Activated CD4-positive, alpha-beta T cell treated with anti-CD3 and anti-CD28 coated beads for 4 hours (primary cell): ENCODE measurements around the gene TRPC4AP.
"Not testable (repeated sequence)": the region's sequence is repeated elsewhere in the genome, so short reads cannot be mapped to it uniquely, and the experiment has no call there.

ENCODE experiments used
- DNase-seq, 2 donors: peaks; one replicate each; pipeline ENCODE4 v3.0.0-alpha.2; 2020

TRPC4AP gene, protein sequence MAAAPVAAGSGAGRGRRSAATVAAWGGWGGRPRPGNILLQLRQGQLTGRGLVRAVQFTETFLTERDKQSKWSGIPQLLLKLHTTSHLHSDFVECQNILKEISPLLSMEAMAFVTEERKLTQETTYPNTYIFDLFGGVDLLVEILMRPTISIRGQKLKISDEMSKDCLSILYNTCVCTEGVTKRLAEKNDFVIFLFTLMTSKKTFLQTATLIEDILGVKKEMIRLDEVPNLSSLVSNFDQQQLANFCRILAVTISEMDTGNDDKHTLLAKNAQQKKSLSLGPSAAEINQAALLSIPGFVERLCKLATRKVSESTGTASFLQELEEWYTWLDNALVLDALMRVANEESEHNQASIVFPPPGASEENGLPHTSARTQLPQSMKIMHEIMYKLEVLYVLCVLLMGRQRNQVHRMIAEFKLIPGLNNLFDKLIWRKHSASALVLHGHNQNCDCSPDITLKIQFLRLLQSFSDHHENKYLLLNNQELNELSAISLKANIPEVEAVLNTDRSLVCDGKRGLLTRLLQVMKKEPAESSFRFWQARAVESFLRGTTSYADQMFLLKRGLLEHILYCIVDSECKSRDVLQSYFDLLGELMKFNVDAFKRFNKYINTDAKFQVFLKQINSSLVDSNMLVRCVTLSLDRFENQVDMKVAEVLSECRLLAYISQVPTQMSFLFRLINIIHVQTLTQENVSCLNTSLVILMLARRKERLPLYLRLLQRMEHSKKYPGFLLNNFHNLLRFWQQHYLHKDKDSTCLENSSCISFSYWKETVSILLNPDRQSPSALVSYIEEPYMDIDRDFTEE

DNA sequence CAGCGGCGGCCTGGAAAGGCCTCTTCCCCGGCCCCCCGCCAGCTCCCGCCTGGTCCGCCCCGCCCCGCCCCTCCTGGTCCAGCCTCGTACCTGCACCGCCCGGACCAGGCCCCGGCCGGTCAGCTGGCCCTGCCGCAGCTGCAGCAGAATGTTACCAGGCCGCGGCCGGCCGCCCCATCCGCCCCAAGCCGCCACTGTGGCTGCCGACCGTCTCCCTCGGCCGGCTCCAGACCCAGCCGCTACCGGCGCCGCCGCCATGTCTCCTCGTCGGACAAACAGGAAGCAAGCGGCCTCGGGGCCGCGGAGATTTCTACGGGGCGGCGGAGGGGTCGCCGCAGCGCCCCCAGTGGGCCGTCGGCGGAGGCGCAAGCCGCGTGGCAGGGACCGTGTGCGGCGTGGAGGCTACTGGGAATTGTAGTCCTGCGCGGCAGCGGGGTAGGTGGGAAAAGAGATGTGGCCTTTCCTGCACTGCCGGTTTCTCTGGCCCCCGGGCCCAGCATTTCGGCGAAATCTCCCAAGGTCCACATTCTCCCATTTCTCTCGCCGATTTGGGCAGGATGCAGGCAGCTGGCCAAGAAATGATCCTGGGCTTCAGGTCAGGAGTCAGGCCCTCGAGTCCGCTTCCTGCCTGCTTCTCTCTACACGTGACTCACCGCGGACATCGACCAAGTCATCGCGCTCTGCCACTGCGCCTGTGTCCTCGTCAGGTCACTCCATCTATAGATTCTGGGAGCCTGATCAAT is at the start of gene TRPC4AP:
TSS of gene TRPC4AP (minus strand) at position 284 of the 743 bp plus-strand sequence. CDS start at position 258, 26 bp downstream.
- peak; percentile 85 for DNase-seq

DNA sequence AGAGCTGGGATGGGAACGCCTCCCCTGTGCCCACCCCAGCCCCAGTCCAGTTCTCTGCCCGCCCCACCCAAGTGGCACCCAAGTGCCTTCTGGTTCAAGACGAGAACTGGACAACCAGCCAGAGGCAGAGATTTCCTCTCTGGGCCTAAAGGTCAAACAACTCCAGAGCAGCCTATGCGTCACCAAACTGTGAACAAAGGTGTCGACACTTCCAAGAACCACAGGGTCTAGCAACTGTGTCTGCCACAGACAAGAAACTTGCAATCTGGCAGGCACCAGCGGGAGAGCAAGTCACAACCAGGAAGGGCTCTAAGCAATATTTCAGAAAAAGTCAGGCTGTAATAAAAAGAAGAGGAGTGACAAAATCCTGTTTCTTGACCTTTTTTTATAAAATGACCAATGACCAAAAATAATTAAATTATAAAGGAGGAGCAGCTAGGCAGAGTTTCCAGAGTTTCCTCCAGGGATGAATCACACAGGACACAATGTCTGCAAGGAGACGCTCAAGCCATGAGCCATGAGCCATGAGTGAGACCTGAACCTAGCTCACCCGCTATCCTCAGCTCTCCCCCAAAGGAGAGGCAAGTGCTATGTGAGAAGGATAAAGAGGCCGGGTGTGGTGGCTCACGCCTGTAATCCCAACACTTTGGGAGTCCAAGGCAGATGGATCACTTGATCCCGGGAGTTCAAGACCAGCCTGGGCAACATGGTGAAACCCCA is 43.4 kb upstream of the TRPC4AP start:
- DNase-seq, result no peak

DNA sequence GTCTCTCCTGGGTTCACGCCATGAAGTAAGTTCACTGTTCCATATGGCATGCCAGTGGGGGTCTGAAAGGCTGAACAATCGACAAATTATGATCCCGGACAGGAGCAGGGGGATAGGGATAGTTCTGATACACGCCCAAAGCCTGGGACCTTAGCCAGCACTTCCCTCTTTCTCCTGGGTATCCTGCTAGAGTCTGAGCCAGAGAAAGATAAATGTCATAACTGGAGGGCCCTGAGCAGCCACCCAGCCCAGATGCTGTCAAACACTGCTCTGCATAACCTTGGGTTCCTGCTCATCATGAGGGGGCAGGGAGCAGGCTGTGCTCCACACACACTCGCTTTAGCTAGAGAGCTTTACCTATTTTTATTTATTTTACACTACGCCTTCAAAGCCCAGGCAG is 42.3 kb upstream of the TRPC4AP start:
- DNase-seq, result no peak

DNA sequence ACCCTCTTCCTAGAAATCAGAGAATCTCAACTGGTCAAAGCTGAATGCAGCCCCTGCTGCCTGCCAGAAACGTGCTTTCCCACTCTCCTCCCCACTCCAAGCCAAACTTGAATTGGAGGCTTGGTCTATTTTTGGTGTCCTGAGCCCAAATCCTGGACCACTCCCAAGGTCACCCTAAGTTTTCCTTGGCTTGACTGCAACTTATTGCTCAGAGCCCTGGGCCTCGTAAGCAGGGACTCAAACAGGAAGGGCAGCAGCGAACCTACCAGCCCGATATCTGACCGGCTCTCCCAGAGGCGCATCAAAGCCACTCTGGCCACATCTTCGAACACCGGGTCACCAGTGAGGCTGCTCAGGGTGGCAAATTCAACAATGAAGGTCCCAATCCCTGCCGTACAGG is 41.9 kb upstream of the TRPC4AP start:
- no peak for DNase-seq

DNA sequence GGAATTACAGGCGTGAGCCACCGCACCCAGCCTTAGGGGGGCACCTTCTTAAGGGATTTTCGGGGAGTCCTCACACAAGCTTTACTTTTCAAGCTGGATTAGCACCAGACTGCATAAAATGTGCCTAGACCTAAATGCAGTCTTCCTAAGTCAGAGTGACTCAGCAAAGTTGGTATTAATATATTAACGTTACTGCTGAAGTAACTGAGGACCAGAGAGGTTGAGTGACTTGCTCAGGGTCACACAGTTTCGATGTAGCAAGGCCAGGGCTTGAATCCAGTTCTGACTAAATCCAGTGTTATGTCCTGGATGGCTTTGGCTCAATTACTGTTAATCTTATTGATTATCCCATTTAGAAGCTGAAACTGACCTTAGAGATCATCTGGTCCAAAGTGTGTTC is 41.1 kb upstream of the TRPC4AP start:
- DNase-seq, result no peak

DNA sequence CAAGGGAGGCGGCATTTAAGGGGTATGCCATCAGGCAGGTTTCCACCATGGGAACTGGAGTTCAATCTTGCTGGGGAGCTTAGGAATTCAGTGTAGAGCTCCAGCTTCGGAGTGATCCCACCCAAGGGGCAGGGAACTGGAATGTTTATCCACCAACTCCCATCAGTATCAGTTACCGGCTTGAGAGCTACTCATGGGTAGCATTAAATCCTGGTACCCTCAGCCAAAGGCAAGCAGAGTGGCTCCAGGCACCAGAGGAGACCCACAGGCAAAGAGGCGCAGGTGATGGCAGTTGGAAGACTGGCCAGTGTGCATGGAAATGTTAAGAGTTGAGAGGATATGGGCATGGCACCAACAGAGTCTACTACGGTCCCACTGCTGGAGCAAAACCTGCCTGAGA is 40.4 kb upstream of the TRPC4AP start:
- no peak for DNase-seq

- no peak for DNase-seq
Measured at GRCh38 chr20:35131934-35132333, 39.3 kb upstream of the TRPC4AP start.

GRCh38 chr20:35129647-35130069 is 37.1 kb upstream of the TRPC4AP start:
- DNase-seq, result no peak

GRCh38 chr20:35125753-35126152 is 33.1 kb upstream of the TRPC4AP start:
- DNase-seq, result no peak

- no peak for DNase-seq
Measured at GRCh38 chr20:35122756-35123405, 30.3 kb upstream of the TRPC4AP start.

GRCh38 chr20:35121186-35121585 is 28.6 kb upstream of the TRPC4AP start:
- DNase-seq, result no peak

- DNase-seq, result no peak
Measured at GRCh38 chr20:35120012-35120701, 27.6 kb upstream of the TRPC4AP start.

DNA sequence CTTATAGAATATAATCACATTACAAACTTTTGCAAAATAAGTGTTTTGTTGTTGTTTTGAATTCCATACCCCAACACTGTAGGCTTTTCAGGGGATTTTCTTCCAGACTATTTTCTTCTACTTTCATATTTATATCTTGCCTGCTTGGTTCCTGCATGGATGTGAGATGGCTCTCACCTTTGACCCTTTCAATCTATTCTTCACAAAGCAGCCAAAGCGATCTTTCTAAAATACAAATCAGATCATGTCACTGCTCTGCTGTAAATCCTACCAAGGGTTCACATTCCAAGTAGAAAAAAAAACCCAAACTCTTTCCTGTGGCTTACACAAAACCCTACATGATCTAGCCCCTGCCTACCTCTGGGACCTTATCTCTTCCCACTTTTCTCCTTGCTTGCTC is 25.0 kb upstream of the TRPC4AP start:
- DNase-seq, result no peak

DNA sequence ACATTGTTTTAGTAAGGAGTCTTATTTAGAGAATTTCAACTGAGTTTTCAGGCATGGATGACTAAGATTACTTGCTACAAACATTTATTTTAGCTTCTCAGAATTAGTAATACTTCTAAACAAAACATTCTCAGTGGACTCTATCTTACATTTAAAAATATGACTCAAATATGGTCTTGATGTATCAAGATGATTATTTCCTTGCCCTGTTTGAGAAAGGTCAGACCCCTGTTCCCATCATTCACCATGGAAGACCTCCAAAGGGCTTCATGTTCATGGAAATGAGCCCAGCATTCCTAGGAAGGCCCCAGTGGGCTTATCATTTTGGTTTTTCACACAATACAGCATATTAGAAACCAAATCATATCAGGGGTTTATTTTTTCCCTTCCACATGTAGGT is 24.6 kb upstream of the TRPC4AP start:
- no peak for DNase-seq

DNA sequence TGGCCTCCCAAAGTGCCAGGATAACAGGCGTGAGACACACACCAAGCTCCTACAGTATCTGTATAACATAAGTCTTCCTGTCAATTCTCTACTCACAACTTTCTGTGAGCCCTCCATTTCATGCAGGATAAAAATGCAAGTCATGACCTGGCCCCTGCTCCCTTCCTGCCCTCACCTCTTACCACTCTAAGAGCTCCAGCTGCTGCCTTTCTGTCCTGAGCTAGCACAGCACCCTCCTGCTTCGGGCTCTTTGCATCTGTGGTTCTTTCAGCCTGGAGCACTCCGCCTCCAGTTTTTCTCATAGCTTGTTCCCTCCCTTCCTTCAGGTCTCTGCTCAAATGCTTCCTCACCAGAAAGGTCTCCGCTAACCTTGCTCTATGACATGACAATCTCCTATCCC is 23.7 kb upstream of the TRPC4AP start:
- DNase-seq, result no peak

DNA sequence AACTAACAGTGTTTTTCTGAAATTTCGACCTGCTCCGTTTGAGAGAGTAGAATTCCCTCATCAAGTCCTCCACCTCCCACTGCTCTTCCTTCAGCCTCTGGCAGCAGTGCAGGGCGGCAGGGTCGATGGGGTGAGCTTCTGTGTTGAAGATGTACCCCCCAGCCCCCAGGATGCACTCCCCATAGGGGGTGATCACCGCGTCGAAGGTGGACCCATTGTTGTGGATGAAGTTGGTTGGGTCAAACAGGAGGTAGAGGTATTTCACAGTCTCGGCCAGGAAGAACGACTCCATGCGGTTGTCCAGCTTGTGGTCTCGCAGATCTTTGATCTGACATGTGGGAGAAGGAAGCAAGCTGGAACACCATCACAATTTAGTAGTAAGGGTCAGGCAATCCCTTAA is 23.0 kb upstream of the TRPC4AP start:
- DNase-seq, result no peak

DNA sequence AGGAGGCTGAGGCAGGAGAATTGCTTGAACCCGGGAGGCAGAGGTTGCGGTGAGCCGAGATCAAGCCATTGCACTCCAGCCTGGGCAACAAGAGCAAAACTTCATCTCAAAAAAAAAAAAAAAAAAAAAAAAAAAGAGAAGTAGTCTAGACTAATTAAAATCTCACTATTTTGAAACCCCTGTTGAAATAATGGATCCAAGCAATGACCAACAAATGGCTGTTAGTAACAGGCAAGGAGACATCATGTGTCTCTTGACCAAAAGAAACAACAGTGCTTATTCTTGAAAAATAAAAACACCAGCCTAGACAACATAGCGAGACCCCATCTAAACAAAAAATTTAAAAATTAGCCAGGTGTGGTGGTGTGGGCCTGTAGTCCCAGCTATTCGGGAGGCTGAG is 19.7 kb upstream of the TRPC4AP start:
- not testable (repeated sequence) for DNase-seq

DNA sequence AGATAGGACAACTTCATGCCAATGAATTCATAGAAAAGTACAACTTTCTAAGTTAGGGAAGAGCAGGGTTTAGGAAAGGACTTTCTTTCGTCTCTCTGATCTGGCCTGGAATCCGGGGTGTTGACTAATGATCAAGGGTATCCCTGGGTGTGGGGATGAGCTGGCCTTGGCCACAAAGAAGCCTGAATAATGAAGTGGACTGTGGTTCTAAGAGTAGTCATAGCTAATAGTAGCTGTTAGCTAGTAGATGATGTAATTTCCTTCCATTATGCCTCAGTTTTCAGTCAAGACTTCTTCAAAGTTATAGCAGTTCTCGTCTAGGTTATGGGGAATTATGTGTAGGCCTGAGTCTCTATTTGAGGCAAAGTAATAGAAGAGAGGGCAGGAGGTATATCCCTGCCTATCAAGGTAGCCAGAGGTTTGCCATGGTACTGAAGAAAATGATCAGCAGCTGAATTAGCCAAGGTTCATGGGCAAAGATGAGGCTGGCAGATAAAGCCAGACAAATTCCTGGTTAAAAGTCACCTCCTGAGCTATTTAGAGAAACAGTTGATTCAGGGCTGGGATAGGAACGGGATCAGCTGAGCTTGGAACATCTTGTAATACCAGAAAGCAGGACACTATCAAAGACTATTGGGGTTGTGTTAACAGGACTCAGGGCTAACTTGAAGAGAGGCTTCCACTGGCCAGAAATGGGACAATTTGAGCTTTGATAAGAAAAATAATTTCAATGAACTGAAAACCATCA is 18.7 kb upstream of the TRPC4AP start:
- DNase-seq, result no peak

GRCh38 chr20:35108921-35109320 is 16.3 kb upstream of the TRPC4AP start:
- DNase-seq, result no peak

GRCh38 chr20:35106827-35107380 is 14.3 kb upstream of the TRPC4AP start:
- DNase-seq, result no peak
